CD4-positive, alpha-beta T cell (primary cell): ENCODE data around the gene TSPAN11. TPM values are rescaled to one million over a fixed set of nuclear protein-coding genes. Genes with fewer than 3 reads are reported as not detected.

Experiments used
- ATAC-seq: fragments of 200-7000 bp; cut with Tn5 transposase; one replicate; pipeline ENCODE4 v1.10.0; 2022; ENCODE audit warnings: mild to moderate bottlenecking; ENCODE audit not compliant: poor library complexity
- CTCF ChIA-PET: fragments of 350-600 bp; sonication (Branson Sonifier 250); formaldehyde crosslinking; loops from one replicate; lab custom pipeline; 2021; ENCODE audit warnings: antibody characterized with exemption, inconsistent platforms; lab: Charles Lee
- POLR2A ChIA-PET: fragments of 350-600 bp; sonication (Branson Sonifier 250); formaldehyde crosslinking; loops from one replicate; lab custom pipeline; 2021; ENCODE audit warnings: antibody characterized with exemption, inconsistent platforms; lab: Charles Lee
- DNase-seq, 14 experiments: peaks; one replicate each; pipeline ENCODE4 v3.0.0-alpha.2; 2013 to 2020; ENCODE audit warnings: mixed read lengths in 2 of 14
- H3K27ac ChIP-seq, 2 donors: one replicate each; pipeline versions ENCODE4 v1.5.1 to v1.7.0; 2013; ENCODE audit warnings: low read length in 2 of 2, low read depth in 1 of 2, mild to moderate bottlenecking in 1 of 2
- H3K27me3 ChIP-seq, 2 experiments: 1 replicate in 1 of 2; 2 replicates in 1 of 2; pipeline versions ENCODE4 v1.6.1 to v1.7.0; 2013; ENCODE audit warnings: low read length in 2 of 2, control low read depth in 1 of 2, mild to moderate bottlenecking in 1 of 2, moderate library complexity in 1 of 2; ENCODE audit not compliant: insufficient read depth in 2 of 2, control insufficient read depth in 1 of 2
- H3K36me3 ChIP-seq: one replicate; pipeline ENCODE4 v1.6.1; 2013; ENCODE audit warnings: low read length, control low read depth; ENCODE audit not compliant: insufficient read depth
- H3K4me1 ChIP-seq: one replicate; pipeline ENCODE4 v1.6.1; 2013; ENCODE audit warnings: low read length, control low read depth; ENCODE audit not compliant: insufficient read depth
- H3K4me3 ChIP-seq: one replicate; pipeline ENCODE4 v1.5.1; 2013; ENCODE audit warnings: mild to moderate bottlenecking, low read length, moderate library complexity
- H3K9me3 ChIP-seq, 2 experiments: 1 replicate in 1 of 2; 2 replicates in 1 of 2; pipeline versions ENCODE4 v1.6.1 to v1.7.0; 2013; ENCODE audit warnings: low read length in 2 of 2, mild to moderate bottlenecking in 2 of 2, control low read depth in 1 of 2, moderate library complexity in 1 of 2; ENCODE audit not compliant: control insufficient read depth in 1 of 2, insufficient read depth in 1 of 2
- H3K27ac Mint-ChIP-seq: one replicate; pipeline ENCODE4 v1.8.0; 2020; ENCODE audit warnings: mixed read lengths
- H3K27me3 Mint-ChIP-seq: one replicate; pipeline ENCODE4 v1.8.0; 2021; ENCODE audit warnings: mixed read lengths
- H3K36me3 Mint-ChIP-seq: one replicate; pipeline ENCODE4 v1.8.0; 2021; ENCODE audit warnings: low read depth, mixed read lengths
- H3K4me1 Mint-ChIP-seq: one replicate; pipeline ENCODE4 v1.8.0; 2021; ENCODE audit warnings: low read depth, mixed read lengths
- H3K4me3 Mint-ChIP-seq: one replicate; pipeline ENCODE4 v1.8.0; 2020; ENCODE audit warnings: mild to moderate bottlenecking, mixed read lengths
- H3K9me3 Mint-ChIP-seq: one replicate; pipeline ENCODE4 v1.8.0; 2020; ENCODE audit warnings: mixed read lengths
- CTCF ChIP-seq: fragments of 200-600 bp; IDR thresholded peaks from one replicate; pipeline ENCODE4 v1.8.0; 2022; ENCODE audit warnings: antibody characterized with exemption, mild to moderate bottlenecking
- intact Hi-C, 2 experiments: fragments of 100-400 bp; cut with DNase I in 1 of 2; cut with micrococcal nuclease in 1 of 2; formaldehyde crosslinking; loops; one replicate each; pipeline versions ENCODE4 v1.15.1 to v1.9.0; 2023 to 2025; cut with DNase I, micrococcal nuclease
- total RNA-seq, 174 experiments: library from RNA in 2 of 174; stranded (reverse) in 2 of 174; gene quantifications; one replicate each; pipeline ENCODE4 v1.2.3 and lab custom pipeline; 2021 to 2026

Gene TSPAN11
- total RNA-seq, 2 experiments from 2014 or later = not detected

- Histone ChIP-seq H3K4me1 (no peaks in the 10 kb centered on the region), H3K27ac (no peak overlapping the region), H3K27me3 (peaks cover 0 to 2% of the 10 kb centered on the region in 2 experiments), H3K4me3 (no peak overlapping the region), H3K9me3 (no peaks in the 10 kb centered on the region), H3K36me3 (no peaks in the 10 kb centered on the region)
- Mint-ChIP-seq H3K27ac (no peak overlapping the region), H3K36me3 (no peaks in the 10 kb centered on the region), H3K4me1 (no peaks in the 10 kb centered on the region), H3K4me3 (no peak overlapping the region), H3K9me3 (no peaks in the 10 kb centered on the region), H3K27me3 (peaks cover 26% of the 10 kb centered on the region)
- POLR2A ChIA-PET = no interaction called here
- TF ChIP-seq CTCF = no peak
- CTCF ChIA-PET = no interaction called here
- no peak for ATAC-seq
- intact Hi-C loops = no loop called here
- DNase-seq = no peak
These were observed 24.0 kb upstream of the TSPAN11 start for GRCh38 chr12:30902596-30902995.

GRCh38 chr12:30905463-30906009 lies 21.0 kb upstream of the TSPAN11 start:
- no peak for DNase-seq
- no peak overlapping the region for H3K27ac ChIP-seq
- intact Hi-C loops = no loop called here
- H3K27me3 Mint-ChIP-seq = peaks cover 2% of the 10 kb centered on the region
- ChIA-PET CTCF (no interaction called here), POLR2A (interaction anchor here (0.9 kb wide), 1 partner anchor 30 kb away, joined by 3 read pairs; no protein-coding TSS in a partner anchor)
- no peak overlapping the region for H3K4me3 ChIP-seq
- no peak overlapping the region for H3K4me3 Mint-ChIP-seq
- H3K9me3 ChIP-seq = no peaks in the 10 kb centered on the region
- no peak overlapping the region for H3K27ac Mint-ChIP-seq
- no peaks in the 10 kb centered on the region for H3K4me1 ChIP-seq
- no peaks in the 10 kb centered on the region for H3K36me3 Mint-ChIP-seq
- no peaks in the 10 kb centered on the region for H3K9me3 Mint-ChIP-seq
- H3K36me3 ChIP-seq = no peaks in the 10 kb centered on the region
- H3K27me3 ChIP-seq = peaks cover 0 to 4% of the 10 kb centered on the region in 2 experiments
- no peak for TF ChIP-seq CTCF
- ATAC-seq = no peak
- no peaks in the 10 kb centered on the region for H3K4me1 Mint-ChIP-seq

GRCh38 chr12:30908076-30908721 lies 18.3 kb upstream of the TSPAN11 start:
- peaks cover 0 to 2% of the 10 kb centered on the region in 2 experiments for H3K27me3 ChIP-seq
- no peaks in the 10 kb centered on the region for H3K4me1 ChIP-seq
- H3K27ac Mint-ChIP-seq = no peak overlapping the region
- TF ChIP-seq CTCF = no peak
- H3K9me3 Mint-ChIP-seq = no peaks in the 10 kb centered on the region
- H3K36me3 ChIP-seq = no peaks in the 10 kb centered on the region
- no peak overlapping the region for H3K27ac ChIP-seq
- no peak for ATAC-seq
- POLR2A ChIA-PET = no interaction called here
- CTCF ChIA-PET = no interaction called here
- no peak overlapping the region for H3K4me3 ChIP-seq
- no peaks in the 10 kb centered on the region for H3K36me3 Mint-ChIP-seq
- no peak for DNase-seq
- no peaks in the 10 kb centered on the region for H3K4me1 Mint-ChIP-seq
- no peaks in the 10 kb centered on the region for H3K9me3 ChIP-seq
- H3K27me3 Mint-ChIP-seq = no peaks in the 10 kb centered on the region
- intact Hi-C loops = no loop called here
- no peak overlapping the region for H3K4me3 Mint-ChIP-seq
